LNCAP (cell line): ENCODE data around the gene FLOT2.

ENCODE experiments used
- TF ChIP-seq, protein P1 (sequence below): fragments of 450-650 bp; IDR thresholded peaks from 2 replicates; pipeline ENCODE4 v1.5.1; 2017; ENCODE audit warnings: mild to moderate bottlenecking

The FLOT2 gene

DNA sequence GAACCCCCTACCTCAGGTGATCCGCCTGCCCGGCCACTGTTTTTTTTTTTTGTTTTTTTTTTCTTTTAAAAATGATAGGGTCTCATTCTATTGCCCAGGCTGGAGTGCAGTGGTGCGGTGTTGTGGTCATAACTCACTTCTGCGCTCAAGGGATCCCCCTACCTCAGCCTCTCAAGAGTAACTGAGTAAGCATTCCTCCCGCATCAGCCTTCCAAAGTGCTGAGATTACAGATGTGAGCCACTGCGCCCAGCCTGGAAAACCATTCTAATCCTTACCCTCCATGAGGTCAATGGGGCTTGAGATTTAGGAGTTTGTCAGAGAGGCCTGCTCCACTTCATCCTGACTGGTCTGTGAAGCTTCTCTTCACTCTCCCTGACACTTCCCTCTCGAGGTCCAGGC lies 30.3 kb downstream of the FLOT2 start:
- TF ChIP-seq, protein P1, sequence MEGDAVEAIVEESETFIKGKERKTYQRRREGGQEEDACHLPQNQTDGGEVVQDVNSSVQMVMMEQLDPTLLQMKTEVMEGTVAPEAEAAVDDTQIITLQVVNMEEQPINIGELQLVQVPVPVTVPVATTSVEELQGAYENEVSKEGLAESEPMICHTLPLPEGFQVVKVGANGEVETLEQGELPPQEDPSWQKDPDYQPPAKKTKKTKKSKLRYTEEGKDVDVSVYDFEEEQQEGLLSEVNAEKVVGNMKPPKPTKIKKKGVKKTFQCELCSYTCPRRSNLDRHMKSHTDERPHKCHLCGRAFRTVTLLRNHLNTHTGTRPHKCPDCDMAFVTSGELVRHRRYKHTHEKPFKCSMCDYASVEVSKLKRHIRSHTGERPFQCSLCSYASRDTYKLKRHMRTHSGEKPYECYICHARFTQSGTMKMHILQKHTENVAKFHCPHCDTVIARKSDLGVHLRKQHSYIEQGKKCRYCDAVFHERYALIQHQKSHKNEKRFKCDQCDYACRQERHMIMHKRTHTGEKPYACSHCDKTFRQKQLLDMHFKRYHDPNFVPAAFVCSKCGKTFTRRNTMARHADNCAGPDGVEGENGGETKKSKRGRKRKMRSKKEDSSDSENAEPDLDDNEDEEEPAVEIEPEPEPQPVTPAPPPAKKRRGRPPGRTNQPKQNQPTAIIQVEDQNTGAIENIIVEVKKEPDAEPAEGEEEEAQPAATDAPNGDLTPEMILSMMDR: no peak

DNA sequence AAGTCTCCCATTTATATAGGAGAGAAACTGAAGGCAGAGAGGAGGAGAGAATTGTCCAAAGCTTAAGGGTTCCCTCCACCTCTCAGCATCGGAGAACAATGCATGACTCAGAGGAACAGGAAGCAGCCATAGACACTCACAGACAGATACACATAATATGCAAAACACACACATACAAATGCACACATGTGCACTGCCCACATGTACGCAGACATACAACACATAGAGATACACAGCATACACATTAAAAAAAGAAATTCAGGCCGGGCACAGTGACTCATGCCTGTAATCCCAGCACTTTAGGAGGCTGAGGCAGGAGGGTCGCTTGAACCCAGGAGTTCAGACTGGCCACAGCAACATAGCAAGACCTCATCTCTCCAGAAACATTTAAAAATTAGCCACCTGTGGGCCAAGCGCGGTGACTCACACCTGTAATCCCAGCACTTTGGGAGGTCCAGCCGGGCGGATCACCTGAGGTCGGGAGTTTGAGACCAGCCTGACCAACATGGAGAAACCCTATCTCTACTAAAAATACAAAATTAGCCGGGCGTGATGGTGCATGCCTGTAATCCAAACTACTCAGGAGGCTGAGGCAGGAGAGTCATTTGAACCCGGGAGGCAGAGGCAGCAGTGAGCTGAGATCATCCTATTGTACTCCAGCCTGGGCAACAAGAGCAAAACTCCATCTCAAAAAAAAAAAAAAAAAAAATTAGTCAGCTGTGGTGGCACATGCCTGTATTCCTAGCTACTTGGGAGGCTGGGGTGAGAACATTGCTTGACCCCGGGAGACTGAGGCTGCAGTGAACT lies 31.4 kb downstream of the FLOT2 start:
- TF ChIP-seq, protein P1: no peak

DNA sequence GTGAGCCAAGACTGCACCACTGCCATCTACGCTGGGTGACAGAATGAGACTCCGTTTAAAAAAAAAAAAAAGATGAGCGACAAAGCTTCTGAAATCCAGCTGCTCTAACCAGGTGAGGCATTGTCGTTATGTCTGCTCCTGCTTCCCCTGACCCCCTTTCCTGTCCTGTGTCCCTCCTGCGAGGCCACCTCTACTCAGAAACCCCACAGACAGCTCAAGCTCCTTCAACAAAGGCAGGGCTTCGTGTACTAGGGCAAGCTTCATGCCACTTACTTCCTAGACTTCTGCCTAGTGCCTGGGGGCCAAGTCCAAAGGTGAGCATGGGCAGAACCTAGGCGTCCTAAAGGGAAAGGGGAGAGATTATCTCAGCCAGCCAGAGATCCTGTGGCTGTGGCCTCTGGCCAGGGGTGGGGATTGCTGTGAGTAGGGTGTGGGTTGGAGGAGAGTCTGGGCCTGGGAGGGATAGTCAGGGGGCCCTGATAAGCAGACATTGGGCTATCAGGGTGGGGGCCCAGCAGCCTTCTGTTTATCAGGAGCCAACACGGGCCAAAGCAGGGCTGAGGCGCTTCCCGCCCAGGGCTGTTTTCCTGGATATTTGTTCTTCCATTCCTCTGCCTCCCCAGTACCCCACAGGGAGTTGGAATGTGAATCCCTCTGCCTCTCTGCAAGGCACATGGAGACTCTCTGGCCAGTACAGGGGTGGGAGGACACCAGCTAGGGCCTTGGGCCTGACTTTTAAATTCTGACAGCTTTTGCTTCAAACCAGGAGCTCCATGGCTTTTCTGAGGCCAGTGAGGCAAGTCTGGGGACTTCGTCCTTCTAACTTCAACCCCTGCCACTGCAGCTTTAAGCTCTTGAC lies 32.3 kb downstream of the FLOT2 start:
- TF ChIP-seq, protein P1: no peak

DNA sequence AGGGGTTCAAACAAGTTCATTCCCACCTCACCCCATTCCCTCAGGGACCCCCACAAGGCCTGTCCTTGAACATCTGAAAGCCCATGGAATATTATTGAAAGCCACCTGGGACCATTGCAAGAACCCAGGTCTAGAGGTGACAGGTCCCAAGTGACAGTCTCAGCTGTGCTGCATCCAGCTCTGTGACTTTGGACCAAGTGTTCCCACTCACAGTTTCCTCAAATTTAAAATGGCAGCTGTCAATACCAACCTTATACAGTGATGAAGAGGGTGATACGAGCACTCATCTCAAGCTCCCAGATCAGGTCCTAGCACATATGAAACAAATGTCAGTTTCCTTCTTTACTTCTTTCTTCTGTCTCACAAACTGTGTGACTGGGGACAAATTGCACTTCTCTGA lies 33.6 kb downstream of the FLOT2 start:
- TF ChIP-seq, protein P1: no peak

DNA sequence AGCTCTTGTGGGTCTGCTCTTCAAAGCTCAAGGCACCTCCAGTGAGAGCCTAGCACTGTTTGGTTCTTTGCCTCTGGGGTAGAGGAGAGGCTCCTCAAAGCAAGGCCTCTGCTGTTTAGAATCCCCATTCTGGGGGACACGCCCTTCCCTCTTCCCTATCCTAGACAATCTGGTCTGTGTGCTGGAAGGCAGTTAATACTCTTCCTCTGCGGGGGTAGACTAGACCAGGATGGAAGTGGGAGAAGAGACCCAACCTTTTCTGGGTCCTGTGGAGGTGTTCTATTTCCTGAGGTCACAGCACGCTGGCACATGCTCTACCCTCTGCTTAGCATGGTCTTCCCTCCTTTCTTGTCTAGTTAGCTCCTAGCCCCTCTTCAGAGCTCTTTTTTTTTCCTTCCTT lies 35.0 kb downstream of the FLOT2 start:
- TF ChIP-seq, protein P1: no peak

DNA sequence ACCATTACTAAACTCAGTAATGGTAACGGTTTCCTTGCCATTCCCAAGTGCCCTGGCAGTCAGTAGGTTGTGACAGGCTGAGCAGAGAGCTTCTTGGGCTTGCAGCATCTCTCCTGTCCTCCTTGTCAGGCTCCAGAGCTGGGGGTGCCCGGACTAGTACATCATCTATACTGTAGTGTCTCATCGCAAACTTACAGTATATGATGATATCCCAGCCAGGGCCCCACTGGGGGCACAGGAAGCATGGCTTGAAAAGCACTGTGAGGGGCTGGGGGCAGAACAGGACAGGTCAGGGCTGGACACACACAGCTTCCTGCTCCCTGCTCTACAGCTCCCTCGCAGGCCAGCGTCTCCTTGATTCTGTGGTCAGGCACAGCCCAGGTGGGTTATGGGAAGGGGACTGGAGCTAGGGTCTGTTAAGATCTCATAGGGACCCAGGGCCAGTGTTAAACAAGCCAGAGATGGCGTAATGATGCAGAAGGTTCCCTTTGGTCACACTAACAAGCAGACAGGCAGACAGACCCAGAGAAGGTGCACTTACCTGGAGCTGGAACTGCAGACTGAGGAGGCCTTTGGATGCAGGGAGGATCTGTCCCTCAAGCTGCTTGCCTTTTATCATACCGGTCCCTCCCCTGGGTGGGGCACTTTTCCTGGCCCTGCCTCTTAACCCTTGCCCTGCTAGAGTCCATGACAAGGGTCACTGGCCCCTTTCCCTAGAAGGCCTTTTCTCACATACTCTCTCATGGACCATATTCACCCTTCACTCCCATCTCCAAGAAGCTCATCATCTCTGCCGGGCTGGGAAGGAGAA lies 35.9 kb downstream of the FLOT2 start:
- TF ChIP-seq, protein P1: no peak

DNA sequence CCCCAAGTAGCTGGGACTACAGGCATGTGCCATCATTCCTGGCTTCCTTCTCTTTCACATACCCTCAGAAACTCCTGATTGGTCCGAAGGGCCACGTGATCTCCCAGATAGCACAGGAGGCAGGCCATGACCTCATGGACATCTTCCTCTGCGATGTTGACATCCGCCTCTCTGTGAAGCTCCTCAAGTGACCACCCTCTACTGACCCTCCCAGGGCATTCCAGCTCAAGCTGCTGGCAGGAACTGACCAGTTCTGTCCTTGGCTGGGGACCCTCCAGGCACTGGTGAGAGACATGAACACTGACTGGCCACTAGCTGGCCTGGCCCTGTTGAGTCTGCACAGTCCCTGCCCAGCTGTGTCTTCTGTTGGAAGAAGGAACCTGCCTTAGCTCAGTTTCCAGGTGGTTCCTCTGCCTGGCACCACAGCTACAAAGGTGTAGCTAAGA lies 37.1 kb downstream of the FLOT2 start:
- TF ChIP-seq, protein P1: no peak
